ENCODE data around the gene GDAP2.
"Not testable (repeated sequence)": the region's sequence is repeated elsewhere in the genome, so short reads cannot be mapped to it uniquely, and the experiment has no call there.

Gene GDAP2

GRCh38 chr1:117897551-117897950 is 31.9 kb downstream of the GDAP2 start:
- no peak for DNase-seq

DNA sequence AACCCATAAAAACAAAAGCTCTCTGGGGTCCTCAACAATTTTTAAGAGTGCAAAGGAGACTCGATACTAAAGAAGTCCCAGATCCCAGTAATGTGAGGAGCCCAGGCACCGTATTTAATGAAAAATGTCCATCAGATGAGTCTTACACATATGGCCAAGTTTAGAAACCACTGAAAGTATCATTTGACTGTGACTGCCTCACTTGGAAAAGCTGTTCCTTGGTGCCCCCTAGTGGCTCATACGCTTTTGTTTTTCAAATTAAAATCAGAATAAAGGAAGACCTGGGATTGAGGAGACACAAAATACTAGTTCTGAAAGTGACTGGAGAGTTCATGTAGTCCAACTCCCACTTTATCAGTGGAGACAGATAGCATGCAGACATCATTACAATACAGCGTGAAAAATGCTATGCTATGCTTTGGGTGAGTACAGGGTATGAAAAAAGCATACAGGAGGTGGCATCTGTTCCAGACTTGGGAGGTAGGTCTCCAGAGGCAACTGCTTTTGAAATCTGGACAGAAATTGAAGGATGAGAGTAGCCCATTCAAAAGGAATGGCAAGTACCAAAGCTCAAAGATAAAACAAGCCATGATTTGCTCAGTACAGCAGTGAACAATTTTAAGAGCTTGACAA is 33.8 kb downstream of the GDAP2 start:
- peak; percentile 67 for DNase-seq

- DNase-seq: no peak
These were observed 35.3 kb downstream of the GDAP2 start for GRCh38 chr1:117894078-117894477.

DNA sequence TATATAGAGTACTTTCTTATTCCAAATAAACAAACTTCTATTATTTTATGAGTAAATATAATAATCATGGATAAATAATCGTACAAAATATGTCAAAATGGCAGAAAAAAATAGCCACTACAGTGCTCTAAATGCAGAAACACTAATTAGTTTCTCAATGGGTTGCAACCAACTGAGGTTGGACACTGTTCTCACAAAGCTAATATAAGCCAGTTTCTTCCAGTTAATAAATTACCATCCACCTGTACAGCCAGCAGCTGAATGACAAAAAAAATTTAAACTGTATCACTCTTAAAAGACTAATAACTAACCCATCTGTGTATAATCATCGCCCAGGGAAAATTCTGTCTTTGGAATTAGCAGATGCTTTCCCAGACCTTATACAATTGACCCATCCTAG is 36.9 kb downstream of the GDAP2 start:
- no peak for DNase-seq

DNA sequence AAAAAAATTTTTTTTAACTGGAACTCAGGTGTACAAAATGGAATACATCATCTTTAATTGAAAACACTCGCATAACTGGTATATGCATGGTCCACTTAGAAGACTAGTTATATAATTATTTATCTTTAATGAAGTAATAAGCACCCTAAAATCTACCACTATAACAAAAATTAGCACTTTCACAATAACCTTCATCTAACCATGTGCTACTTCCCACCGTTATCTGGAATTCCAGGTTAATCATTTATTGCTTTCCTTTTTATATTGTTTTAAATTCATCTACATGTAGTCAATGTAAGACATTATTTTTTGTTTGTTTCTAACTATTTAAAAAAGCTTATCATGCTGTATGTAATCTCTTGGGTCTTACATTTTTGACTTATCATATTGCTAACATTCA is 39.0 kb downstream of the GDAP2 start:
- DNase-seq: no peak

DNA sequence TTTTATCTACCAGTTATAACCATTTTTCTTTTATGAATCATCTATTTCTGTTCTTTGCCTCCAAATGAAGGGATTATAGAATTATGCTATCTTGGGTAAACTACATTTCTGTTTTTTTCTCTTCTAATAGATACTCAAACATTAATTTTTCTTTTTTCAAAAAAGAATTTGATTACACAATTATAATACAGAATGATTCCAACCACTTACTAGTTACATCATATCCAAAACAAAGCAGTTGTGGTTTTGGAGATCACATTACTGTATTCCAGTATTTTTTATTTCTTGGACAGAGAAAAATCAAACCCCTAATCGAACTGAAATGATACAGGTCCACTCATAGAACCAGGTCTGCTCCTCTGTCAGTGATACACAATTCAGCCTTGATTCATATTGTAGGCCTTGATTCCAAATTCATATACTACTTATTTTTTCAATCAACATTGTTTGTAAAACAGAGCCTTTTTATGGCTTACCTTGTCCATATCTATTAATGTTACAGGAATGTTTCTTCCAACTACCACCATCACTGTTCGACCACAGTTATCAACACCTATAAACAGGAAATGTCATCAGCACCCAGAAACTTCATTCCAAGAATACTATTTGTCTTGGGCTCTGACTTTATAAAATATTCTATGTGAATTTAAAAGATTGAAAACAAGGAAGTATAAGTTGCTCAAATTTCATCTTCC is 43.2 kb downstream of the GDAP2 start:
- no peak for DNase-seq

GRCh38 chr1:117883616-117884015 is 45.8 kb downstream of the GDAP2 start:
- DNase-seq: no peak

DNA sequence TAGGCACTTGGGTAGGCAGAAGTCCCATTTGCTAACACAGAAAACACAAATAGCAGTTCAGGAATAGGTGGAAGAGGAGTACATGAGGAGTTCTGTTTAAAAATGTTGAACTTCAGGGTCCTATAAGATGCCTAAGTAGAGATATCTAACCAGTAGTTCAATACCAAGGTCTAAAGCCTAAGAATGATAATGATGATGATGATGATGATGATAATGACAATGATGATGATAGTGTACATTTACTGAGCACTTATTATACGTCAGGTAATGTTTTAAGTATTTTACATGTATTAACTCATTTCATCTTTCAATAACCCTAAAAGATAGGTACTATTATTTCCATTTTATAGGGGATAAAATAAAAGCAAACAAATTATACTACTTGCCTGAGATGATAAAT is 50.1 kb downstream of the GDAP2 start:
- DNase-seq: no peak

DNA sequence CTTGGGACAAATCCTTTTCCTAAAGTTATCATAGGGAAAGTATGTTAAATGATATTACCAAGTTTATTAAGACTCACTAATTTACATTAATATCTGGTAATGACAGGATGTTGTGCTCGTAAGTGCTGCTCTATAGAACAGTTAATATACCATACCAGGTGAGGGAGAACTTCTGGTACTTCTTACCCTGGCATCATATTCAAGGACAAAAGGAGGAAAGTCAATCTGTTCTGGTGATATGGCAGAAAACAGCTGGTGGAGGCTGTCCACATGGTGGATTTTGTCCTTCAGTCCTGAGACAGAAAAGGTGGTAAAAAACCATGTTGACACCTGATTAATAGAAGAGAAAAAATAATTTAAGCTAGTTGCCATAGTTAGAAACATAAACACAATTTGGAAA is 51.6 kb downstream of the GDAP2 start:
- DNase-seq: no peak

DNA sequence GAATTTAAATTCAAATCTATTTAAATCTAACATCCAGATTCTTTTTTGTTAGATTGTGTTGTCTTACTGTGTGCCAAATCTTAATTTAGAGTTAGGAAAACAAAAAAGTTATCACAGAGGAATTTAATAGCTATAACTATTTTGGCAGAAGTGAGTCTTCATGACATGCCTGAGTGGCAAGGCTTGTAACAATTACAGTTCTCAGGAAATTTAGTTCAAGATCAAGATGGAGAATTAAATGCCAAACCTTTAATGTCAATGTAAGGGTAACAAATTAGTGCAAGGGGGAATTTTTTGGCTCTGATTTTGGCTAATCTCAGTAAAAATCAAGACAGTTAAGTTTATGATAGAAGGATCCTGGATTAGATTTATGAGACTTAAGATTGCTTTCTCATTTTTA is 58.4 kb downstream of the GDAP2 start:
- no peak for DNase-seq

- no peak for DNase-seq
These were observed 67.7 kb downstream of the GDAP2 start for GRCh38 chr1:117861694-117862093.

GRCh38 chr1:117860896-117861610 is 68.4 kb downstream of the GDAP2 start:
- no peak for DNase-seq

GRCh38 chr1:117859901-117860300 is 69.5 kb downstream of the GDAP2 start:
- DNase-seq: no peak

DNA sequence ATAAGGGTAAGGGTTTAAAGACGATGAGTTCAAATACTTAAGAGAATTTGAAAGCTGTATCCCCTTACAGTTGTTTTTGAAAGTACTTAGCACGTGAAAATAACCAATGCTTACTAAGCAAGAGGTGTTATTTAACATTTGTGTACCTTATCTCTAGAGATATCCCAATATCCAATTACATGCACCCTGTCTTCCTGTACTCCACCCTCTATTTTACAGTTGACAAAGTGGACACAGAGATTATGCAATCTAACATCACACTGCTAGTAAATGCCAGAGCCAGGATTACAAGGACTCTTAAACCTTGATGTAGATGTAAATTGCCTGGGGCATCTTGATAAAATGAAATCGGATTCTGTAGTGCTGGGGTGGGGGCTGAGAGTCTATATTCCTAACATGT is 72.0 kb downstream of the GDAP2 start:
- DNase-seq: no peak

DNA sequence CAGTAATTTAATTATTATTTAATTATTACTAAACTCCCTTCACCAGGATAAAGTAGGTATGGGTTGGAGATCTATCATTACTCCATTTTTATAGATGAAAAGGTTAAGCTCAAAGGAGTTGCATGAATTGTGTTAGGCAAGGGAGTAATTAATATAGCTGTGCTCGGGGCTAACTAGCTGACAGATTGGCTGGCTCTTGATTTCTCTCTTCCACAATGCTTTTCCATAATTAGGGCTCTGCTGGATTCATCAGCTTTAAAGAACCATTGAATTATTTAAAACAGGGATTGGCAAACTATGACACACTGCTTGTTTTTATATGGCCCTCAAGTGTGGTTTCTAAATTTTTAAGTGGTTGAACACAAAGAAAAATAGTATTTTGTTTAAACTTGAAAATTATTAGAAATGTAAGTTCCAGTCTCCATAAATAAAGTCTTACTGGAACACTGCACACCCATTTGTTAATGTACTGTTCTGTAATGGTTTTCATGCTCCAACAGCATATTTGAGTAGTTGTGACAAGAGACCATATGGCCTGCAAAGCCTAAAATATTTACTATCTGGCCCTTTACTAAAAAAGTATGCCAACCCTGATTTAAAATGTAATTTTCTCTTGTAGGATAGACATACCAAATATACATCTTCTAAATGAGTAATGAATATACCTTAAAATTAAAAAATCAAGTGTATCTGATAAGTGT is 76.4 kb downstream of the GDAP2 start:
- no peak for DNase-seq

GRCh38 chr1:117851687-117852086 is 77.7 kb downstream of the GDAP2 start:
- DNase-seq: no peak

DNA sequence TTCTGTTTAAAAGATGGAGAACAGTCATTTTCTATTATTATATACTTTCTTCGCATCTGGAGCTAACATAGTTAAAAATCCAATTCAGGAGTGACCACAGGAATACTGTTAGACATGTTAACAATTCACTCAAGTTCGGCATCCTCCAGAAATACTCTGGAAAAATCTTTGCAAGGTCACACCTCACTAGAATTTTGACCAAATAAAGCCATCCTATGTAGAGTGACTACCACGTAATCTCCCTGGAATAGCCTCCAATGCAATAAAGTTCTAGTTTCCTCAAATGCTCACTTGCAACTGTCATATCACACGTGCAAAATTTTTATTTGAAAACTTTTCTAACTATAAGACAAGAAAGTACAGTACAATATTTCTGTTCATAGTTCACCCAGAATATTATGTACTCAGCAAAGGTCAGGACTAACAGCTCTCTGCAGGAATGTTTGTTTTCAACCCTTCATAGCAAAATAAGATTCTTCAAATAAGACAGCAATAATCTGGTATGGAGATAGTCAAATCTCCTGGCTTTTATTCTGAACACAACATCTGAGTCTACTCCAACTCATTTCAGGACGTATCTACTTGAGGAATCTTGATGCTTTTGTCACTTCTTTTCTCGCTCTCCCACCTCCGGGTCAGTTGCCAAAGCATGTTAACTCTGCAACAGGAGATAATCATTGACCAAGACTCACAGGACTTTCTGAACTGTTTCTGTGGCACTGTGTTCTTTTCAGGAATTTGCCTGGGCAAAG is 82.6 kb downstream of the GDAP2 start:
- no peak for DNase-seq

- not testable (repeated sequence) for DNase-seq
These were observed 84.9 kb downstream of the GDAP2 start for GRCh38 chr1:117844478-117844877.

GRCh38 chr1:117843791-117844190 is 85.6 kb downstream of the GDAP2 start:
- no peak for DNase-seq

DNA sequence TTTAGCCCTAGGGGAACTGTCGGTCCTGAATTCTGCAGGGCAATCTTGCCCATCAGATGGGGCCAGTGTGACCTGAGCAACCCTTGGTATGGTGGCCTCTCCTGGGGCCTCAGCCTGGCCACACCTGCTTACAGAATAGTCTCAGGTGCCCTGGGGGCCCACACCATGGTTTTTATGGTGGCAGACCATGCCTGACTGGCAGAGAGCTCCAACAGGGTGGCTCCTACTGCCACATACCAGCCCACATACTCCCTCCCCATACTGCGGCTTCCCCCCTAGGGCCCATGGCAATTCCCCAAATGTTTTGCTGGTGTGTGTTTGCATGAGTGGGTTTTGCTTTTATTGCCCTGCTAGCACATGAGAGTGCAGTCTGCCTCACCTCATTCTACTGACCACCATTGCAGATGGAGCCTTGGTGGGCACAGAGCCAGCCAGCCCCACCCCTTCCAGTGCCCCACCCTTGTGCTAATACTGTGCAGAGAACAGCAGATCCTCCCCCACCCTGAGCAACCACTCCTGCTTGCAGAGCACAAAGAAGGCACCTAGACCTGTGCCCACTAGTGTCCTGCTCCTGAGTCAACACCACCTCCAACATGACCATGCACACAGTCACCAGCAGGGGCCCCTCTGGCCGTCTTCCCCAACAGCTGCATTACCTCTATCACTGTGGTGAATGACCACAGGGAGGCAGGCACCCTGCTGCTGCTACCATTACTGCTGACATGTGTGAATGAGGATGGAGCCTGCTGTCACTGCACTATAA is 86.8 kb downstream of the GDAP2 start:
- DNase-seq: no peak

- DNase-seq: no peak
These were observed 88.2 kb downstream of the GDAP2 start for GRCh38 chr1:117841117-117841650.

DNA sequence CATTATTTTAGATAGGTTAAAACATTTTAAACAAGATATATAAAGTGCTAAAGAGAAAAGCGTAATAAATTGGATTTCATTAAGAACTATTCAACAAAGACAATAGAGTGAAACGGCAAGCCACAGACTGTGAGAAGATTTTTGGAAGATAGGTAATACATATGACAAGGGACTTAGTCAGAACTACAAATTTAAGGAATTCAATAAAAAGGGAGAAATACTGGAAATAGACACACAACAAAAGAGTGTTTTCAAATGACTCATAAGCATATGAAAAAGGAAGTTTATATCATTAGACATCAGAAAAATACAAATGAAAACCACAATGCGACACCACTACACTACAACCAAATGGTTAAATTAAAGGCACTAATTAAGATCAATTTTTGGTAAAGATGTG is 90.5 kb downstream of the GDAP2 start:
- no peak for DNase-seq
